Activated T-cell treated with anti-CD3 and anti-CD28 coated beads, Interleukin-2, amount 50 U/mL, for 24 hours (primary cell): ENCODE results near the gene KCTD2.
"Not testable (repeated sequence)": the region's sequence is repeated elsewhere in the genome, so short reads cannot be mapped to it uniquely, and the experiment has no call there.

Experiments
- DNase-seq: peaks from one replicate; pipeline ENCODE4 v3.0.0-alpha.2; 2020
- H3K27ac Mint-ChIP-seq: 2 replicates; pipeline ENCODE4 v1.8.0; 2020; ENCODE audit warnings: mild to moderate bottlenecking, mixed read lengths
- H3K27me3 Mint-ChIP-seq: 2 replicates; pipeline ENCODE4 v1.8.0; 2020; ENCODE audit warnings: mixed read lengths
- H3K36me3 Mint-ChIP-seq: 2 replicates; pipeline ENCODE4 v1.8.0; 2020; ENCODE audit warnings: low read depth, mixed read lengths
- H3K4me1 Mint-ChIP-seq: 2 replicates; pipeline ENCODE4 v1.8.0; 2020; ENCODE audit warnings: low read depth, mixed read lengths
- H3K4me3 Mint-ChIP-seq: 2 replicates; pipeline ENCODE4 v1.8.0; 2020; ENCODE audit warnings: mild to moderate bottlenecking, moderate library complexity, mixed read lengths
- H3K9me3 Mint-ChIP-seq: 2 replicates; pipeline ENCODE4 v1.8.0; 2020; ENCODE audit warnings: mixed read lengths

KCTD2 gene

DNA sequence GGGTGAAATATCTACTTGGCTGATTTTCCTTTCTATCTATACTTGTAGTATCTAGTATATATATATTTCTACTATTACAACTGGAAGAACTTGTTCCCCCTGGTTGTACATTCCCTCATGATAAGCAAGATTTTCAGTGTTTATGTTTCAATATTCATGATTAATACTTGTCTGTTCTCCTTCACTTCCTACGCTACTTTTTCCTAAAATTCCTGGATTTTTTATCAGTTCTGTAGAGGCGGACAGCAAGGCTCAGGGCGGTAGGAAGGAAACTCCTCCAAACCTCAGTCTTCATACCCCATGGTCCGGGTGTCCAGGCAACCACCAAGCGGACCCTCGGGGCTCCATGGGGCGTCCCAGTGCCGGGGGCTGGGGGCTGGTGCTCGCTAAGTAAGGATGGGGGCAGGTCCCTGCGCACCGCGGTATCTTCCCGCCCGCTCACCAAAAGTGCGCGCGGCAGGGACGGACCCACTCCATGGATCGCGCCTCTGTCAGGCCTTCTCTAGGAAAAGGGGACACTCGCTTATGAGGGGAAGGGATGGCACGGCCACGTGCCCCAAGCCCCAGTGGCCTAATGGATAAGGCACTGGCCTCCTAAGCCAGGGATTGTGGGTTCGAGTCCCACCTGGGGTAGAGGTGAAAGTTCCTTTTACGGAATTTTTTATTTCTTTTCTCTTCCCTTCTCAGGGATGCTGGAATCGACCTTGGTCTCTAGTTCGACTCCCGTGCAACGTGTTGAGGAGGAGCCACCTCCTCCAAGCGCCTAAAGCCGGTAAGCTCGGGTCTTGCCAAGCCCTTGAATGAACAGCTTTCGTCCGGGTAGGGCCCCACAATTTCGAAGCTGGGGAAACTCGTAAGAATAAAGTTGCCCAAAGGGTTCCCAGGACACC lies 13.4 kb upstream of the KCTD2 start:
- H3K27me3 Mint-ChIP-seq, result no peaks in the 10 kb centered on the region
- peak overlapping the region; percentile 91 for H3K4me3 Mint-ChIP-seq
- H3K9me3 Mint-ChIP-seq, result peaks cover 3% of the 10 kb centered on the region
- H3K4me1 Mint-ChIP-seq, result peaks cover 54% of the 10 kb centered on the region
- peak overlapping the region; percentile 97 for H3K27ac Mint-ChIP-seq
- peaks cover 12% of the 10 kb centered on the region for H3K36me3 Mint-ChIP-seq
- DNase-seq, result peak; percentile 99

DNA sequence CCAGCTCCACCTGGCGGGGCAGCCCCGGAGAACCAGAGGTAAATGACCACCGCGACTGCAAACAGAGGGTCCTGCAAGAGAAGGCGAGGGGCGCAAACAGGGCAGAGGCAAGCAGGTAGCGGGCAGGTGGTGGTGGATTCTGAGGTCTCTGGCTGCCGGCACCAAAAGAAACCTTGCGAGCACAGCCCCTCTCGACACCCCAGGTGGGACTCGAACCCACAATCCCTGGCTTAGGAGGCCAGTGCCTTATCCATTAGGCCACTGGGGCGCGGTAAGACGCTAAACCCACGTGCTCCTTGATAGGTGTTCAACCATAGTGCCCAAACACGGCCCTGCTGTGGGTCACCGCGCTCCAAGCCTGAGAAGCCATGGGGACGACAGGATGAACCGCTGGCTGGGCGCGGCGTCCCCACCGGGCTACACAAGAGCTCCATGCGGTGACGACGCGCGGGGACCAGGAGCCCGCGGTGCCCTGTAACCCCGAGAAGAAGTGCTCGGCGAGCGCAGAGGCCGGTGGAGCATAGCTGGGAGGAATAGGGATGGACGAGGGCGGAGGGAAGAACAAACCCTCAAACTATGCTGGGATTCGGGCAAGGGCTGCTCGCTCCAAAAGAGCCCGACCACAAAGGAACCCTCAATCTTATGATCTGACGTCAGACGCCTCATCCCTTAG lies 12.7 kb upstream of the KCTD2 start:
- peaks cover 3% of the 10 kb centered on the region for H3K9me3 Mint-ChIP-seq
- peaks cover 60% of the 10 kb centered on the region for H3K4me1 Mint-ChIP-seq
- H3K4me3 Mint-ChIP-seq, result peak overlapping the region; percentile 91
- H3K27ac Mint-ChIP-seq, result peak overlapping the region; percentile 97
- DNase-seq, result peak; percentile 98
- peaks cover 19% of the 10 kb centered on the region for H3K36me3 Mint-ChIP-seq
- H3K27me3 Mint-ChIP-seq, result no peaks in the 10 kb centered on the region

DNA sequence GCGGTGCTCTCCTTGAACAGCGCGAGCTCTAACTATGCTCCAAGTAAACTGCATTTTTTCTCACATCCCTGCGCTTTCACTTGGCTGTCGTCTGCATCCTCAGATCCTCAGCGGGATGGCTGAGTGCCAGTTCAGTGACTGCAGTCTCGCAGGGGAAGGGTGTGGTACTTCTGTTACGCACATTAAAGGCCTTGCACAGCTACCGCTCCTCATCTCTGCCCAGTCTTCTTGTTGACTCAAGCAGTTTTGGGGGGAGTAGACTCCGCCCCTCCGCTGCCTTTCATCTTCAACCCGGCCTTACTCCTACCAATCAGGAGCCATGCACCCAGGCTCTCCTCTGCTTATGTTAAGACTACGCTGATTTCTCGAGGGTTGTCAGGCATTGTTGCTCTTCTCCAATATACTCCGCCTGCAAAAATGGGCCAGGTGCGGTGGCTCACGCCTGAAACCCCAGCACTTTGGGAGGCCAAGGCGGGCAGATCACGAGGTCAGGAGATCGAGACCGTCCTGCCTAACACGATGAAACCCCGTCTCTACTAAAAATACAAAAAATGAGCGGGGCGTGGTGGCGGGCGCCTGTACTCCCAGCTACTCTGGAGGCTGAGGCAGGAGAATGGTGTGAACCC lies 10.3 kb upstream of the KCTD2 start:
- peak overlapping the region; percentile 88 for H3K27ac Mint-ChIP-seq
- peaks cover 42% of the 10 kb centered on the region for H3K36me3 Mint-ChIP-seq
- no peaks in the 10 kb centered on the region for H3K9me3 Mint-ChIP-seq
- peak; percentile 79 for DNase-seq
- peak overlapping the region; percentile 65 for H3K4me3 Mint-ChIP-seq
- peaks cover 59% of the 10 kb centered on the region for H3K4me1 Mint-ChIP-seq
- no peaks in the 10 kb centered on the region for H3K27me3 Mint-ChIP-seq

DNA sequence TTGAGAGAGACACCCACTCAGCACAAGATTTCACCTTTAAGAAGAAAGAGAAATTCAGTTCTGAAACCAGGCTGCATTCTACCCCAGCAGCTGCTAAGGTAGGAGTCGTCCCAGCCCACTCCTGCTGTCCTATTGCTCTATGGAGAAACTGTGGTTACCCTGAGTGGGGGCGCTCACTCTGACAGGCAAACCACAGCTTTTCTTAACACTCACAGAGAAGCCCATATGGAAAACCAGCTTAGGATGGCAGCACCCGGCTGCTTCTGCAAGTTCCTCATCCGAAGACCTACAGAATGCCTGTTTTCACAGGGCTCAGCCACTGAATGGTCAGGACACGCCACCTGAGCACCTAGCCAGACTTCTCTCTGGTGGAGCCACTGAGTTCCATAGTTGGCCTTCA lies 7.8 kb upstream of the KCTD2 start:
- no peaks in the 10 kb centered on the region for H3K27me3 Mint-ChIP-seq
- peaks cover 55% of the 10 kb centered on the region for H3K36me3 Mint-ChIP-seq
- DNase-seq, result no peak
- peaks cover 44% of the 10 kb centered on the region for H3K4me1 Mint-ChIP-seq
- H3K27ac Mint-ChIP-seq, result no peak overlapping the region
- no peak overlapping the region for H3K4me3 Mint-ChIP-seq
- no peaks in the 10 kb centered on the region for H3K9me3 Mint-ChIP-seq

DNA sequence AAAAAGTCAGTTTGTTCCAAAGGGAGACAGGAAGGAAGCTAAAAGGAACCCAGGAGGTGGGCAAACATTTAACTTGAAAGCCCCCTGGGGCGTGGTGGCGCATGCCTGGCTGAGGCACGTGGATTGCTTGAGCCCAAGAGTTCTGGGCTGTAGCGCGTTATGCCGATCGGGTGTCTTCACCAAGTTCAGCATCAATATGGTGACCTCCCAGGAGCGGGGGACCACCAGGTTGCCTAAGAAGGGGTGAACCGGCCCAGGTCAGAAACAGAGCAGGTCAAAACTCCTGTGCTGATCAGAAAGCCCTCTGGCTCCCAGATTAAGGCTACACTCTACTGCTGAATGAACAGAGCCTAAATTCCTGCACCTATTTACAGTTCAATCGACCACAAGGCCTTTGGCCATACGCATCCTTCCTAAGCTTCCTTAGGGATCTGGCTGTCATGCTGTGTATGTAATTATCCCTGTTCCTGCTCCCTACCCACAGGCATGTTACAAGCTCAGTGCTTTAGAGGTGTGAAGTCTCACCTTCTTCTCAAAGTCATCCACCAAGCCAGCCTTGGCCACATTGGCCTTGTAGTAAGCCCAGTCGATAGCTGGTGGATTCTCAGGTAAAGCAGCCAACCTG lies 5.3 kb upstream of the KCTD2 start:
- Mint-ChIP-seq H3K4me1 (peaks cover 37% of the 10 kb centered on the region), H3K36me3 (peaks cover 67% of the 10 kb centered on the region), H3K9me3 (no peaks in the 10 kb centered on the region), H3K27me3 (no peaks in the 10 kb centered on the region), H3K4me3 (no peak overlapping the region), H3K27ac (no peak overlapping the region)
- no peak for DNase-seq

DNA sequence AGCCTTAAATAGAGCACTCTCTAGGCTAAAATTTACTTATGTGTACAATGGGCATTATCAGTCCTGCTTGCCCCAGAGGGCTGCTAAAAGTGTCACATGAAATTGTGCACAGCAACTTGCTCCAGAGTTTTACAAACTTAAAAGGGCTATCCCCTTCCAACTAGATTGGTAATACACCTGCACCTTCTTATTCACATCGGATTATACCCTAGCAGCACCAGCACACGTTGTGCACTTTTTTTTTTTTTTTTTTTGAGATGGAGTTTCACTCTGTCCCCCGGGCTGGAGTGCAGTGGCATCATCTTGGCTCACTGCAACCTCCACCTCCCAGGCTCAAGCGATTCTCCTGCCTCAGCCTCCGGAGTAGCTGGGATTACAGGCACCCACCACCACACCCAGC lies 3.2 kb upstream of the KCTD2 start:
- Mint-ChIP-seq H3K36me3 (peaks cover 63% of the 10 kb centered on the region), H3K4me1 (peaks cover 42% of the 10 kb centered on the region)
- H3K27ac Mint-ChIP-seq, H3K4me3 Mint-ChIP-seq, H3K9me3 Mint-ChIP-seq, H3K27me3 Mint-ChIP-seq, DNase-seq: not testable (repeated sequence)

DNA sequence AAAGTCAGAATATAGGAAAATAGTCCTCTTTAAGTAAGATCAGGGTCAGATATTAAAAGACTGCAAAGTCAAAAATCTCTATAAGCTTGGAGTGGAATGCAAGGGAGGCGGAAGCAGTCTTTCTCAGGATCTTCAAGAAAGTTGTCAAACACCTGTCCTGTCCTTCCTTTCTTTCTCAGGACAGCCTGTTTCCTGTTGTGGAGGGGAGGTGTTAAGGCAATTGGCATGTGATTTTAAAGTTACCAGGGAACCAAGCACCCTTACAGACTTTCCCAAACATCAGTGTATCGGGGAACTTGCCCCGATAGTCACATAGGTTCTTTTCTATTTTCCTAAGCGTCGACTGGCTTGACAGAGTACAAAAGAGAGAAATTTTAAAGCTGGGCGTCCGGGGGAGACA lies 2.3 kb upstream of the KCTD2 start:
- Mint-ChIP-seq H3K27ac (no peak overlapping the region), H3K27me3 (no peaks in the 10 kb centered on the region), H3K4me1 (peaks cover 44% of the 10 kb centered on the region)

DNA sequence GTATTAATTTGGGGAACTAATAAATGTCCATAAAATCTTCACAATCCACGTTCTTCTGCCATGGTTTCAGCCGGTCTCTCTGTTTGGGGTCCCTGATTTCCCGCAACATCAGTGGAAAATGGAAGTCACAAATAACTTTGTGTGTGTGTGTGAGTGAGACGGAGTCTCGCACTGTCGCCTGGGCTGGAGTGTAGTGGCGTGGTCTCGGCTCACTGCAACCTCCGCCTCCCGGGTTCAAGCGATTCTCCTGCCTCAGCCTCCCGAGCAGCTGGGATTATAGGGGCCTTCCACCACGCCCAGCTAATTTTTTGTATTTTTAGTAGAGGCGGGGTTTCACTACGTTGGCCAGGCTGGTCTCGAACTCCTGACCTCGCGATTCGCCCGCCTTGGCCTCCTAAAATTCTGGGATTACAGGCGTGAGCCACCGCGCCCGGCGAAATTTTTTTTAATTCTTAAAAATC lies 1.0 kb upstream of the KCTD2 start:
- H3K9me3 Mint-ChIP-seq, H3K27me3 Mint-ChIP-seq, DNase-seq: not testable (repeated sequence)
- peak overlapping the region; percentile 99 for H3K27ac Mint-ChIP-seq
- H3K4me3 Mint-ChIP-seq, result peak overlapping the region; percentile 98
- peaks cover 46% of the 10 kb centered on the region for H3K4me1 Mint-ChIP-seq
- H3K36me3 Mint-ChIP-seq, result peaks cover 56% of the 10 kb centered on the region

More for the DNA sequence above, 2.3 kb upstream of the KCTD2 start:
- peak overlapping the region; percentile 42 for H3K4me3 Mint-ChIP-seq
- H3K36me3 Mint-ChIP-seq, result peaks cover 63% of the 10 kb centered on the region
- DNase-seq, result no peak
- H3K9me3 Mint-ChIP-seq, result no peaks in the 10 kb centered on the region

DNA sequence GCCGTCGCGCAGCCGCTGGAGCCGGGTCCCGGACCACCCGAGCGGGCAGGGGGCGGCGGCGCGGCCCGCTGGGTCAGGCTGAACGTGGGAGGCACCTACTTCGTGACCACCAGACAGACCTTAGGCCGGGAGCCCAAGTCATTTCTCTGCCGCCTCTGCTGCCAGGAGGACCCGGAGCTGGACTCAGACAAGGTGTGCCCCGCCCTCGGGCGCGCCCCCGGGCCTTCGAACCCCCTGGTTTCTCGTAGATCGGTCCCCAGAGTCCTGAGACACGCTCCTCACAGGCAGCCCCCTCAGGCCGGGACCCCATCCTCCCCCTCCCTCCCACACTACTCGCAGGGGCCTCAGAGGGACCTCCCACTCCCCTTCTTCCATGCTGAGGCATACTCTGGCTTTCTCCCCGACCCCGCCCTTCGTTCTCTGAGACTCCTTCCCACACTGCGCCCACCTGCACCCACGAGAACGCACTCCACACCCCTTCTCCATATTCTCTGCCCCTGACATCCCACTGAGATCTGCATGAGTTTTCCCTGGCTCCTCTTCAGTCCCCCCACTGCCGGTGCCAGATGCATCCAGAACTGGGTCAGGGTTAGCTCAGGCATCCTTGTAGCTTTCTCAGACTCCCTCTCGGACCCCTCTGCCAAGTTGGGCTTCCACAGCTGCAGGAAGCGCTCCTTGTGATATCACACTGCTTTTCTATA lies 523 bp downstream of the KCTD2 start:
- H3K27ac Mint-ChIP-seq, result peak overlapping the region; percentile 91
- no peaks in the 10 kb centered on the region for H3K27me3 Mint-ChIP-seq
- H3K4me3 Mint-ChIP-seq, result peak overlapping the region; percentile 87
- no peaks in the 10 kb centered on the region for H3K9me3 Mint-ChIP-seq
- H3K4me1 Mint-ChIP-seq, result peaks cover 46% of the 10 kb centered on the region
- H3K36me3 Mint-ChIP-seq, result peaks cover 51% of the 10 kb centered on the region
- DNase-seq, result peak; percentile 62

DNA sequence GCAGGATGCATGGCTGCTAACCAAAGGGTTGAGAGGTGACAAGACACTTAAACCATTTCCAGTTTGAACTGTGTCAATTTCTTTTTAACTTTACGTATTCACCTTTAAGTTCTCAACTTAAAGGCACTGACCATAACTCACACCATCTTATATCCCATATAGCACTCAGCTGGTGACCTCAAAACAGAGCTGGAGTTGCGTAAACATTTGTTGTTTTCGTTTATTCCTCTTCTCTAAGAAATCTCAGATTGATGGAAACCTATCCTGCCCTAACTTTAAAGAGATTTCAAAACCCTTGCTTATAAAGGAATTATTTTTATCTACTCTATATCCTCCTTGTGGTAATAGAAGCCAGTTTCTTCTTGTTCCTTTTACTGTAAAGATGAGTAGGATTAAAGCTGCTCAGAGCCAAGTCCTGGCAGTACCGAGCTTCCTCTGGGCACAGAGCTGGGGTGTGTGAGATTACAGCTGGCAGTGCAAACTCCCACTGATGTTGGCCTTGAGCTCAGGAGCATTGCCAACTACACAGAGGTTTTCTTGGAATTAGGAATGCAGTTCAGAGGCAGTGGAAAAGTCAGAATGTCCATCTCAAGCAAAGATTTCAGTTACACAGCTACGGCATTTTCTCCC lies 1.3 kb downstream of the KCTD2 start:
- Mint-ChIP-seq H3K4me3 (peak overlapping the region; percentile 87), H3K9me3 (no peaks in the 10 kb centered on the region), H3K27me3 (no peaks in the 10 kb centered on the region), H3K27ac (peak overlapping the region; percentile 91), H3K4me1 (peaks cover 46% of the 10 kb centered on the region), H3K36me3 (peaks cover 57% of the 10 kb centered on the region)
- no peak for DNase-seq

DNA sequence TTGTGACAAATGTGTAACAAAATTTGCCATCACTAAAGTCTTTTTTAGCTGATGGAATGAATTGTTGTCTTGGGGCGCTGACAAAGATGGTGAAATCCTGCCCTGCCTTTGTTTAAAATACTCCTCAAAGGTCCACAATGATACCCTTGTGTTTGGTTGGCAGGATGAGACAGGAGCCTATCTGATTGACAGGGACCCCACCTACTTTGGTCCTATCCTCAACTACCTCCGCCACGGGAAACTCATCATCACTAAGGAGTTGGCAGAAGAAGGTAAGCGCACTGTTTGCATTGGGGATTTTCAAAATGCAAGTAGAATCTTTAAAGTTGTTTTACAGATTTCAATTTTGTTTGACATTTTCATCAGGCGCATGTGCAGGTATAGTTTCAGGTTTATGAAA lies 2.0 kb downstream of the KCTD2 start:
- H3K4me3 Mint-ChIP-seq, result peak overlapping the region; percentile 87
- peaks cover 42% of the 10 kb centered on the region for H3K4me1 Mint-ChIP-seq
- DNase-seq, result no peak
- H3K9me3 Mint-ChIP-seq, result no peaks in the 10 kb centered on the region
- H3K36me3 Mint-ChIP-seq, result peaks cover 59% of the 10 kb centered on the region
- no peaks in the 10 kb centered on the region for H3K27me3 Mint-ChIP-seq
- peak overlapping the region; percentile 58 for H3K27ac Mint-ChIP-seq

DNA sequence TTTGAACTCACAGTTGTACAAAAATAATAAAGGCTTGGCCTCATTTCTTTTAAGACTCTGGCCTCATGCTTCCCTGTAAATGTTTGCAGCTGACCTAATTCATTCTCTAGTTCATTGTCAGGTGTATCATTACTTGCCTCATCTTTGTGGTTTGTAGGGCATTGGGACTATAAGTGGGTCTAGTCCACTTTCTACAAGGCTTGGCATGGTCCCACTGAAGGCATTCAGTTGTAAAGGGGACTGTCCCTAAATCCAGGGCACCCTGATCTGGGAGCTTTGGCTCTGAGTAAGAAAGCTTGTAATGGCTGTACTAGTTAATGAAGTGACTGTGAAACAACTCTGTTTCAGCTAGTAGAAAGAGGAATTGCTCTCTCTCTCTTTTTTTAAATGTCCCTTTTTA lies 2.7 kb downstream of the KCTD2 start:
- Mint-ChIP-seq H3K4me3 (peak overlapping the region; percentile 8), H3K4me1 (peaks cover 39% of the 10 kb centered on the region), H3K36me3 (peaks cover 63% of the 10 kb centered on the region), H3K27ac (peak overlapping the region; percentile 58), H3K9me3 (no peaks in the 10 kb centered on the region), H3K27me3 (no peaks in the 10 kb centered on the region)
- DNase-seq, result no peak

DNA sequence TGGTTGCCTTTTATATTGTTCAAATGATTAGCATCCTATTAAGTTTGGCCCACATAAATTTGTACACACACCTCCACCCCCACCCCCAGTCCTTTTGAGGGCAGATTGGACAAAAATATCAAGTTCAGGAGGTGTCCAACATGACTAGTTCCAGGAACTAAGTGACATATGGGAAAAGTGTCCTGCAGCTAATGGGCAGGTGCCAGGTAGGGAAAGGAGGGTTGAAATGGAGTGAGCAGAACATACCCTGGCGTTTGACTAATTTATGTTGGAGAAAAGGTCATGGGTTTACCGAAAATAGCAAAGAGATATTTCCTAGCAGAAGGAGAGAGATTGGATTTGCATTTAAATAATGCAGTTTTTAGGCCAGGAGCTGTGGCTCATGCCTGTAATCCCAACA lies 4.9 kb downstream of the KCTD2 start:
- DNase-seq, result no peak
- Mint-ChIP-seq H3K4me3 (no peak overlapping the region), H3K36me3 (peaks cover 68% of the 10 kb centered on the region), H3K9me3 (no peaks in the 10 kb centered on the region), H3K27me3 (no peaks in the 10 kb centered on the region), H3K4me1 (peaks cover 32% of the 10 kb centered on the region), H3K27ac (no peak overlapping the region)
